Measurements from ENCODE around the gene WASF2. TPM values are rescaled to one million over a fixed set of nuclear protein-coding genes. Genes with fewer than 3 reads are reported as not detected.

Gene WASF2
- total and polyA plus RNA-seq, 2 of the 4 experiments (the other 2 are of a cell fraction): 7.9 to 45.4 TPM

- H3K4ac ChIP-seq (ENCODE audit: low read depth, low read length): peak overlapping the region; percentile 96
- ATAC-seq (ENCODE audit: low read depth): peak; percentile 79
- TF ChIP-seq RAD21 (IDR thresholded peaks at IDR 0.05; ENCODE audit: low read length) (no peak), BHLHE40 (IDR thresholded peaks at IDR 0.05; ENCODE audit: low read depth, low read length) (no peak), SMC3 (IDR thresholded peaks at IDR 0.05; ENCODE audit: low read depth, low read length) (no peak), CEBPB (IDR thresholded peaks at IDR 0.05; ENCODE audit: low read depth, low read length) (no peak), MAZ (IDR thresholded peaks at IDR 0.05; ENCODE audit: borderline replicate concordance, low read depth, low read length) (peak; percentile 53; the same call in 1 of the 2 replicates), CHD1 (IDR thresholded peaks at IDR 0.05; ENCODE audit: low read depth, low read length) (no peak), FOS (IDR thresholded peaks at IDR 0.05; ENCODE audit: low read depth, low read length) (no peak)
Observed at GRCh38 chr1:27365372-27366112, 124.4 kb downstream of the WASF2 start.

More at GRCh38 chr1:27365372-27366112, 124.4 kb downstream of the WASF2 start:
- no TSS peak for BruUV-seq (replicated peaks)
- intact Hi-C loops (cut with micrococcal nuclease): loop anchor here (2.0 kb wide), 1 partner anchor 65 kb away; no protein-coding TSS in a partner anchor
- Histone ChIP-seq H2BK120ac (ENCODE audit: low read depth, low read length) (peak overlapping the region; percentile 73; the same call in 1 of the 2 replicates), H3K36me3 (ENCODE audit: control insufficient read depth, insufficient read depth, low read length) (peaks cover 24% of the 10 kb centered on the region), H2AFZ (replicated peaks; ENCODE audit: low read length, poor library complexity) (peak overlapping the region; percentile 99), H3K9ac (ENCODE audit: low read depth, low read length) (peak overlapping the region; percentile 90), H2BK20ac (ENCODE audit: low read depth, low read length) (peak overlapping the region; percentile 17; the same call in 1 of the 2 replicates), H4K8ac (ENCODE audit: low read depth in 2 of 2, low read length in 2 of 2) (peak overlapping the region; percentile 24 to 99; a peak in 3 of 4 replicates), H2BK5ac (ENCODE audit: low read depth, low read length, poor library complexity, severe bottlenecking) (peak overlapping the region; percentile 84), H3K27ac (ENCODE audit: insufficient read depth, low read length) (peak overlapping the region; percentile 90), H3K4me2 (ENCODE audit: low read depth, low read length) (peak overlapping the region; percentile 89), H4K20me1 (ENCODE audit: insufficient read depth, low read length) (peaks cover 2% of the 10 kb centered on the region; the same call in 1 of the 2 replicates), H3K56ac (ENCODE audit: extremely low read depth, insufficient read depth, low read length) (peak overlapping the region; percentile 79), H3K4me3 (ENCODE audit: insufficient read depth, low read depth, low read length) (peak overlapping the region; percentile 77), H3K9me1 (ENCODE audit: insufficient read depth, low read length) (peaks cover 18% of the 10 kb centered on the region), H2AK9ac (replicated peaks; ENCODE audit: low read depth, low read length, poor library complexity) (peak overlapping the region; percentile 93), H2BK15ac (ENCODE audit: low read depth, low read length) (peak overlapping the region; percentile 9; the same call in 1 of the 3 replicates), H3K79me1 (ENCODE audit: low read depth in 1 of 2, low read length in 2 of 2) (peaks cover 6 to 24% of the 10 kb centered on the region in 2 experiments; a peak in 3 of 4 replicates), H3K18ac (ENCODE audit: low read depth, low read length) (peak overlapping the region; percentile 47), H3K4me1 (ENCODE audit: control insufficient read depth, insufficient read depth, low read length) (peaks cover 11% of the 10 kb centered on the region), H3K27me3 (ENCODE audit: control insufficient read depth, insufficient read depth, low read length) (no peaks in the 10 kb centered on the region), H3K23ac (ENCODE audit: low read depth, low read length) (peak overlapping the region; percentile 99), H4K5ac (ENCODE audit: low read depth, low read length) (peak overlapping the region; percentile 85), H4K91ac (ENCODE audit: insufficient read depth, low read depth, low read length) (peak overlapping the region; percentile 58), H3K14ac (replicated peaks; ENCODE audit: low read depth, low read length) (peak overlapping the region; percentile 99), H2AK5ac (ENCODE audit: low read depth, low read length) (peak overlapping the region; percentile 91), H3K9me3 (ENCODE audit: control insufficient read depth, insufficient read depth, low read length) (no peaks in the 10 kb centered on the region)
- in situ Hi-C loops (cut with MboI; ENCODE audit: low sequenced_read_pairs): no loop called here
- dilution Hi-C loops (cut with HindIII; ENCODE audit: low sequenced_read_pairs, unreplicated experiment): no loop called here
- WGBS, 2 experiments (ENCODE audit: extremely low coverage in 2 of 2, insufficient read length in 1 of 2): 2% methylated on average over 21 of the region's 40 CpGs; no CpG with 5 or more reads in 1 of the 2 experiments
- peak; percentile 85 for DNase-seq
- ChIA-PET POLR2A (ENCODE audit: unreplicated experiment) (interaction anchor here (0.6 to 1.0 kb wide), 2 partner anchors 26 to 31 kb away, joined by 3 to 4 read pairs; no protein-coding TSS in a partner anchor), CTCF (interaction anchor here (0.6 to 2.3 kb wide), 10 partner anchors 12 to 306 kb away, joined by 3 to 9 read pairs (median 5); no protein-coding TSS in a partner anchor)
